Epithelial cell of alveolus of lung (primary cell): ENCODE results near the gene CAB39L. TPM values are rescaled to one million over a fixed set of nuclear protein-coding genes. Genes with fewer than 3 reads are reported as not detected.

Experiments
- total RNA-seq: library from RNA; depleted of rRNA; stranded (reverse); fragments of >200 nt; gene quantifications from 2 replicates; pipeline ENCODE4 v1.2.1, GENCODE V29; 2015

Gene CAB39L
- 4.2 and 6.7 TPM in 2 replicates for total RNA-seq

DNA sequence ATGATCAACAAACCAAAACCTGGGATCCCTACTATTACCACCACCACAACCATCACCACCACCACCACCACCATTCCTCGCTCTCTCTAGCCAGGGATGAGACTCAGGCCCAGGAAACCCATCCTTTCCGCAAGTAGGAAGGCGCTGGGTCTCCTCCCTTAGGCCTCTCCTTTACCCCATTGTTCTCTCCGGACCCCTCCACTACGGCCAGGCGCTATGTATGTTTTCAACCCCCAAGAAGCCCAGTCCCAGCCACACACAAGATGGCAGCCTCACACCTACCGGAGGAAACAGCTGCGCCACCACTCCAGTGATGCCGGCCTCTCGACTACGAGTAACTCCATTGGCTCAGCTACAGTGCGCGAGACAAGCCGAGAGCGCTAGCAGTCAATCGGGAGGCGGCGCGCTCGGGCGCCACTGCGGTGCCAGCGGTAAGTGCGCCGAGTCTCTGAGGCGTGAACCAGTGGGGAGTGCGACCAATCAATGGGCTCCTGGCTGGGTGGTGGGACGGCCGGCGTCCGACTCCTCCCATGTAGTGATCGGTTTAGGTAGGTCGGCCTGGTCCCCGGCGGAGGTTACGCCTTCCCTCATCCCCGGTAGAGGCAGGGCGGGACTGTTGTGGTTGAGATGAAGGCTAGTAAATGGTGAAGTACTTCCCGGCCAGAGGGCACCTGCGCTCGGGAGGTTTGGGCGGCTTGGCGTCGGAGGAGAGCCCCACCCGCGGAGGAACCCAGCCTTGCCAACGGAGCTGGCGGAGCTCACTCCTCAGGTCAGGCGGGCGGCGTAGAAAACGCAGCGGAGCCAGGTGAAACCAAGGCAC is at the start of gene CAB39L, which contains the start of gene SETDB2:
CAB39L (minus strand) TSS at position 361 of the 820 bp plus-strand sequence. CDS start 61,154 bp downstream, outside the sequence.
SETDB2 (plus strand) TSS at position 571 of the 820 bp plus-strand sequence. CDS start 7,620 bp downstream, outside the sequence.

Other genes starting within 250 kb of the CAB39L start
- 0.40 TPM in 1 of 2 replicates, not detected in the other for gene MLNR, start 223.7 kb downstream of the CAB39L start, total RNA-seq
- gene CDADC1, start 196.1 kb downstream of the CAB39L start, total RNA-seq: 4.7 and 7.0 TPM in 2 replicates
- 2.2 and 5.1 TPM in 2 replicates for gene SETDB2, start 210 bp upstream of the CAB39L start, total RNA-seq
- gene PHF11, start 51.9 kb upstream of the CAB39L start, total RNA-seq: 16.7 and 32.7 TPM in 2 replicates
- 14.9 and 16.8 TPM in 2 replicates for gene RCBTB1, start 141.5 kb upstream of the CAB39L start, total RNA-seq
- gene ARL11, start 184.4 kb upstream of the CAB39L start, total RNA-seq: not detected in 2 replicates
- 78.4 and 93.9 TPM in 2 replicates for gene EBPL, start 247.4 kb upstream of the CAB39L start, total RNA-seq